Subcutaneous preadipocyte (primary cell): ENCODE measurements around the gene OR6B3. TPM values are rescaled to one million over a fixed set of nuclear protein-coding genes. Genes with fewer than 3 reads are reported as not detected.

Experiments used
- total RNA-seq: library from RNA; depleted of rRNA; stranded (reverse); fragments of >200 nt; gene quantifications from 2 replicates; pipeline ENCODE4 v1.2.3, GENCODE V29; 2012

The OR6B3 gene
- total RNA-seq: not detected in 2 replicates

DNA sequence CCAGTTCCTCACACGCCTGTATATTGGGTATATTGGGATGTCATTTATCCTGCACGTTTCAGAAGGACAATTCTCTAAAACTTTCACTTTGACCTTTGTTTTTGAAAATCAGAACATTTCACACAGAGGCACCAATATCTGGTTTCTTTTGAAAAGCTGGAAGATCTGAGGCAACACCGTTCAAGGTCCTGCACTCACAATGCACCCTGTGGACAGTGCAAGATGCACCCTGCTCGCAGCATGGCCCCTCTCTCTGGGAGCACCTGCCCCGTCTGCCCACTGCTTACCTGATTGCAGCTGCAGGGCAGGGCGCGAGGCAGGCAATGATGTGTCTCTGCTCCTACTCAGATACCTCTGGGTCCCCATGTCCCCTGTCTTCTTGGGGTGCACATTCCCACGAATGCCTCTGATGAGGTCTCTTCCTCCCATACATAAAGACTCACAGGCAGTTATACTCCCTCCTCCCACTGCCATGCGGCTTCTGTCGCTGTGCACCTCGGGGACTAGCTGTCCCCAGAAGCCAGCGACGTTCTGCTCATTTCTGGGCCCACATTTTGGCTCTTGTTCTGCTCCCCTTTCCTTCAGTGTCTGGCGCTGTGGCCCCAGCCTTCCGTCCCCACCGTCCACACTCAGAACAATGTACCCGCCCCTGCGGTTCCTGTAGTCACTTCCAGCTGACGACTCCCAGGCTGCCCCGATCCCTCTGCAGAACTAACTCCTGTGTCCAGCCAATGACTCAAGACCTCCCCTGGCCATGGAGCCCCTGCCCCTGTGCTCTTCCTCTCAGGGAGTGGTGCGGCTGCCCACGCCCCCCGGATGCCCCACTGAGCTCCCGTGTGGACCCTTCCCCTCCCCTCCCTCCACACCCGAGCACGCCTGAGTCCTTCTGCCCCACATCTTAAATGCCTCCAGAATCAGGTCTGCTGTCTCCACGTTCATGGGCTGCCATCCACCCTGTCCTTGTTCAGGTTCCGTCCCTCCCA is at the start of gene OR6B3:
Gene OR6B3, minus strand, starts transcription at position 349 of the 983 bp plus-strand sequence.

DNA sequence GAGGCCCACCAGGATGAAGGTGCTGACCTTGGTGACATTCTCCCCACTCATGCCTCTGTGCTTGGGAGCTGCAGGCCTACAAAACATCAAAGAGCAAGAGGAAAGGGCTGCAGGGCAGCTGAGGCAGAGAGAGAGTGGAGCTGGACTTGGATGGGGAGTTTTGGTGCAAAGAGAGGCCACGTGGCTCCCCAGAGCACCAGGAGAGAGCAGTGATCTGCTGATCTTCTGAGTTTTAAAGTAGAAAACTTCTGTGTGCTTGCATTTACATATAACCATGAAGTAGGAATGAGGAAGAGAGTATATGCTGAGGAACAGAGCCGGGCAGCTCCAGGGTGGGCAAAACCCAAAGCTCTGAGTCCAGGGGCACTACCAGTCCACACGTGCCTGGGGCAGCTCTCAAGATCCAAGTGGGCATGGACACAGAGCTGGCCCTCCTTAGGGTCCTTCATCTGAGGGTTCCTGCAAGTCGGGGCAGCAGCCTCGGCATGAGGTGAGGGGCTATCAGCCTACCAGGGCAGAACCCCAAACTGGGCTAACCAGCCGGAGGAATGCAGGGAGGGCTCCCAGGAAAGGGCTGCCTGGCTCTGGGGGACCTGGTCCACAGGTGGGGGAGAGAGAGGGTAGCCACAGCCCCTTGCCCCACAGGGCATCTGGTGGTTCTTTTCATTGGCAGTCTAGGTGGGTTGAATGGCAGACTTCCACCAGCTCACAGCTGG is 22.8 kb downstream of the OR6B3 start, which contains the start of gene OR6B2:
Gene OR6B2, minus strand, starts transcription at position 51 of the 716 bp plus-strand sequence. Its CDS starts 0 bp downstream, at position 51.

Other genes with a start within 250 kb of the OR6B3 start
- gene NDUFA10, start 28.2 kb downstream of the OR6B3 start, total RNA-seq: 78.2 and 80.5 TPM in 2 replicates
- gene OR6B2, start 23.1 kb downstream of the OR6B3 start, total RNA-seq: not detected in 2 replicates
- gene COPS9, start 82.8 kb upstream of the OR6B3 start, total RNA-seq: 74.6 and 75.3 TPM in 2 replicates
- gene OTOS, start 87.1 kb upstream of the OR6B3 start, total RNA-seq: not detected in 2 replicates